ENCODE measurements around the gene JMJD1C. TPM values are rescaled to one million over a fixed set of nuclear protein-coding genes. Genes with fewer than 3 reads are reported as not detected.

The JMJD1C gene
- total RNA-seq, 1 donor from 2014 or later: 143 TPM

GRCh38 chr10:63376560-63377304 is 89.0 kb downstream of the JMJD1C start:
- H3K27me3 ChIP-seq: no peaks in the 10 kb centered on the region
- no peaks in the 10 kb centered on the region for H4K20me1 ChIP-seq (ENCODE audit: low read depth)
- H3K4me1 ChIP-seq: no peaks in the 10 kb centered on the region
- TF ChIP-seq CTCF (IDR thresholded peaks at IDR 0.05) (no peak), EZH2 (IDR thresholded peaks at IDR 0.05) (no peak), EZH2phosphoT487 (IDR thresholded peaks at IDR 0.05) (no peak)
- H3K27ac Mint-ChIP-seq: no peak overlapping the region
- no peak overlapping the region for H3K4me3 Mint-ChIP-seq
- H2AFZ ChIP-seq (replicated peaks): no peak overlapping the region
- H3K9ac ChIP-seq: no peak overlapping the region
- no peaks in the 10 kb centered on the region for H3K36me3 ChIP-seq
- no peak overlapping the region for H3K27ac ChIP-seq
- no peak overlapping the region for H3K4me3 ChIP-seq
- H3K79me2 ChIP-seq (ENCODE audit: low read depth): peaks cover 79% of the 10 kb centered on the region
- H3K4me2 ChIP-seq: no peak overlapping the region
- no peaks in the 10 kb centered on the region for H3K9me3 ChIP-seq (ENCODE audit: low read depth)
- no peaks in the 10 kb centered on the region for H3K9me3 Mint-ChIP-seq
- H3K27me3 Mint-ChIP-seq (ENCODE audit: insufficient read depth, low read depth): peaks cover 3% of the 10 kb centered on the region
- H3K36me3 Mint-ChIP-seq: peaks cover 13% of the 10 kb centered on the region
- no peak for DNase-seq (ENCODE audit: low spot score)
- H3K4me1 Mint-ChIP-seq: no peaks in the 10 kb centered on the region
- H3F3A ChIP-seq (ENCODE audit: low read depth): no peaks in the 10 kb centered on the region

GRCh38 chr10:63375859-63376258 is 89.9 kb downstream of the JMJD1C start:
- no peaks in the 10 kb centered on the region for H3K9me3 ChIP-seq (ENCODE audit: low read depth)
- H3K9ac ChIP-seq: no peak overlapping the region
- no peaks in the 10 kb centered on the region for H3K27me3 ChIP-seq
- H3K4me3 ChIP-seq: no peak overlapping the region
- no peaks in the 10 kb centered on the region for H3F3A ChIP-seq (ENCODE audit: low read depth)
- H3K4me2 ChIP-seq: no peak overlapping the region
- H3K4me3 Mint-ChIP-seq: no peak overlapping the region
- H3K9me3 Mint-ChIP-seq: no peaks in the 10 kb centered on the region
- peaks cover 79% of the 10 kb centered on the region for H3K79me2 ChIP-seq (ENCODE audit: low read depth)
- H3K27ac ChIP-seq: no peak overlapping the region
- TF ChIP-seq CTCF (IDR thresholded peaks at IDR 0.05): no peak
- no peak for TF ChIP-seq EZH2 (IDR thresholded peaks at IDR 0.05)
- TF ChIP-seq EZH2phosphoT487 (IDR thresholded peaks at IDR 0.05): no peak
- H3K36me3 Mint-ChIP-seq: peaks cover 11% of the 10 kb centered on the region
- H4K20me1 ChIP-seq (ENCODE audit: low read depth): no peaks in the 10 kb centered on the region
- no peak overlapping the region for H2AFZ ChIP-seq (replicated peaks)
- DNase-seq (ENCODE audit: low spot score): no peak
- H3K27me3 Mint-ChIP-seq (ENCODE audit: insufficient read depth, low read depth): peaks cover 3% of the 10 kb centered on the region
- no peaks in the 10 kb centered on the region for H3K4me1 ChIP-seq
- H3K36me3 ChIP-seq: no peaks in the 10 kb centered on the region
- no peak overlapping the region for H3K27ac Mint-ChIP-seq
- no peaks in the 10 kb centered on the region for H3K4me1 Mint-ChIP-seq

DNA sequence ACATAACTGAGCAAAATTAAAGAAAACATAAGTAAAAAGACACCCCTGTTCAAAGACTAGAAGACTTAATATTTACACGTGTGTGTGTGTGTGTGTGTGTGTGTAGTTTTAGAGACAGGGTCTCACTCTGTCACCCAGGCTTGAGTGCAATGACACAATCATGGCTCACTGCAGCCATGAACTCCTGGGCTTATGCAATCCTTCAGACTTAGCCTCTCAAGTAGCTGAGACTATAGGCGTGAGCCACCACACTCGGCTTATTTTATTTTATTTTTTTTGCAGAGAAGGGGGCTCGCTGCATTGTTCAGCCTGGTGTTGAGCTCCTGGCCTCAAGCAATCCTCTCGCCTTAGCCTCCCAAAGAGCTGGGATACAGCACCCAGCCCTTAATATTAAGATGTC is 90.3 kb downstream of the JMJD1C start:
- no peak overlapping the region for H3K4me3 Mint-ChIP-seq
- peaks cover 79% of the 10 kb centered on the region for H3K79me2 ChIP-seq (ENCODE audit: low read depth)
- peaks cover 3% of the 10 kb centered on the region for H4K20me1 ChIP-seq (ENCODE audit: low read depth)
- no peak overlapping the region for H2AFZ ChIP-seq (replicated peaks)
- no peak for DNase-seq (ENCODE audit: low spot score)
- H3K27ac Mint-ChIP-seq: no peak overlapping the region
- no peaks in the 10 kb centered on the region for H3K4me1 Mint-ChIP-seq
- peaks cover 11% of the 10 kb centered on the region for H3K36me3 Mint-ChIP-seq
- no peak overlapping the region for H3K9ac ChIP-seq
- no peak overlapping the region for H3K27ac ChIP-seq
- no peaks in the 10 kb centered on the region for H3K9me3 Mint-ChIP-seq
- no peaks in the 10 kb centered on the region for H3K4me1 ChIP-seq
- H3K27me3 Mint-ChIP-seq (ENCODE audit: insufficient read depth, low read depth): peaks cover 3% of the 10 kb centered on the region
- no peaks in the 10 kb centered on the region for H3K9me3 ChIP-seq (ENCODE audit: low read depth)
- no peaks in the 10 kb centered on the region for H3K27me3 ChIP-seq
- TF ChIP-seq EZH2 (IDR thresholded peaks at IDR 0.05): no peak
- TF ChIP-seq EZH2phosphoT487 (IDR thresholded peaks at IDR 0.05): no peak
- no peak for TF ChIP-seq CTCF (IDR thresholded peaks at IDR 0.05)
- H3K36me3 ChIP-seq: no peaks in the 10 kb centered on the region
- H3F3A ChIP-seq (ENCODE audit: low read depth): no peaks in the 10 kb centered on the region
- no peak overlapping the region for H3K4me3 ChIP-seq
- H3K4me2 ChIP-seq: no peak overlapping the region
